ENCODE measurements around the gene CCDC159. TPM values are rescaled to one million over a fixed set of nuclear protein-coding genes. Genes with fewer than 3 reads are reported as not detected.
A peak's percentile ranks its signal among the peaks of the same experiment; 100 is the strongest.

Gene CCDC159
- total and polyA plus RNA-seq, 2 experiments from 2014 or later, result 3.4 to 6.2 TPM

GRCh38 chr19:11356074-11356397, 9.7 kb downstream of the CCDC159 start:
- H3F3A ChIP-seq (replicated peaks; ENCODE audit: low read depth), result no peaks in the 10 kb centered on the region
- no peaks in the 10 kb centered on the region for H3K36me3 ChIP-seq (ENCODE audit: insufficient read depth)
- H3K79me2 ChIP-seq (replicated peaks; ENCODE audit: insufficient read depth), result no peaks in the 10 kb centered on the region
- Mint-ChIP-seq H3K9me3 (no peaks in the 10 kb centered on the region; the same call in 2 of the 3 replicates), H3K27ac (no peak overlapping the region), H3K27me3 (ENCODE audit: insufficient read depth, low read depth, poor library complexity) (peaks cover 42% of the 10 kb centered on the region), H3K4me1 (peaks cover 21% of the 10 kb centered on the region), H3K4me3 (peak overlapping the region; percentile 77), H3K36me3 (ENCODE audit: low read depth) (no peaks in the 10 kb centered on the region; the same call in 2 of the 3 replicates)
- no peaks in the 10 kb centered on the region for H4K20me1 ChIP-seq (replicated peaks; ENCODE audit: insufficient read depth)
- H3K9me2 ChIP-seq (ENCODE audit: insufficient read depth), result no peaks in the 10 kb centered on the region
- peak overlapping the region; percentile 81 for H3K4me2 ChIP-seq
- H3K4me3 ChIP-seq, result peak overlapping the region; percentile 62
- TF ChIP-seq ZNF462 (CRISPR knock-in tag; IDR thresholded peaks at IDR 0.05) (no peak), EZH2phosphoT487 (IDR thresholded peaks at IDR 0.05; ENCODE audit: unreplicated experiment) (no peak), ZNF114 (CRISPR knock-in tag; IDR thresholded peaks at IDR 0.05) (no peak), CREB1 (CRISPR knock-in tag; IDR thresholded peaks at IDR 0.05; ENCODE audit: low read depth) (no peak), ZNF331 (CRISPR knock-in tag; IDR thresholded peaks at IDR 0.05; ENCODE audit: low read depth) (no peak), JUNB (IDR thresholded peaks at IDR 0.05; ENCODE audit: unreplicated experiment) (no peak), ETS1 (IDR thresholded peaks at IDR 0.05) (no peak), EZH2 (IDR thresholded peaks at IDR 0.05; ENCODE audit: low read depth, unreplicated experiment) (no peak), CTCF (conservative IDR thresholded peaks at IDR 0.05; ENCODE audit: low read depth in 2 of 2) (no peak), NANOG (IDR thresholded peaks at IDR 0.05; ENCODE audit: borderline replicate concordance) (no peak), POLR2AphosphoS5 (IDR thresholded peaks at IDR 0.05; ENCODE audit: low read depth) (no peak), REST (IDR thresholded peaks at IDR 0.05; ENCODE audit: unreplicated experiment) (no peak), STAT1 (IDR thresholded peaks at IDR 0.05; ENCODE audit: unreplicated experiment) (no peak)
- peaks cover 15% of the 10 kb centered on the region for H3K4me1 ChIP-seq (ENCODE audit: insufficient read depth)
- H3K27ac ChIP-seq (ENCODE audit: low read depth), result no peak overlapping the region
- DNase-seq (ENCODE audit: low spot score), result no peak
- no peak for ATAC-seq
- H2AFZ ChIP-seq, result no peak overlapping the region
- H3K27me3 ChIP-seq (ENCODE audit: insufficient read depth), result peaks cover 5% of the 10 kb centered on the region; the same call in 1 of the 2 replicates
